WTC11 (cell line): ENCODE results near the gene IGFBP5.

Source experiments
- AFF4 ChIP-seq: sonication (generic); formaldehyde crosslinking; IDR thresholded peaks from 2 replicates; pipeline ENCODE4 v1.8.1; 2023; ENCODE audit warnings: mild to moderate bottlenecking, missing genetic modification reagents, borderline replicate concordance
- ATF1 ChIP-seq: sonication (generic); formaldehyde crosslinking; IDR thresholded peaks from 2 replicates; pipeline ENCODE4 v1.8.1; 2023; ENCODE audit warnings: mild to moderate bottlenecking, moderate library complexity, missing genetic modification reagents
- CBFB ChIP-seq: sonication (generic); formaldehyde crosslinking; IDR thresholded peaks from 2 replicates; pipeline ENCODE4 v1.8.1; 2022; ENCODE audit warnings: mild to moderate bottlenecking, low read depth, missing genetic modification reagents
- CREB1 ChIP-seq: sonication (generic); formaldehyde crosslinking; IDR thresholded peaks from 2 replicates; pipeline ENCODE4 v1.8.0; 2023; ENCODE audit warnings: mild to moderate bottlenecking, missing genetic modification reagents
- CTCF ChIP-seq: fragments of 200-600 bp; IDR thresholded peaks from 2 replicates; pipeline ENCODE4 v1.8.0; 2022; ENCODE audit warnings: antibody characterized with exemption
- MLX ChIP-seq: sonication (generic); formaldehyde crosslinking; IDR thresholded peaks from 2 replicates; pipeline ENCODE4 v1.8.1; 2023; ENCODE audit warnings: mild to moderate bottlenecking, missing genetic modification reagents, moderate library complexity
- NFATC4 ChIP-seq: fragments of 250-450 bp; sonication (Bioruptor Pico); IDR thresholded peaks from 2 replicates; pipeline ENCODE4 v1.9.0; 2021; ENCODE audit warnings: mild to moderate bottlenecking
- NR2C2 ChIP-seq: sonication (generic); formaldehyde crosslinking; IDR thresholded peaks from 2 replicates; pipeline ENCODE4 v1.8.0; 2022; ENCODE audit warnings: mild to moderate bottlenecking, missing genetic modification reagents
- SMAD3 ChIP-seq: sonication (generic); formaldehyde crosslinking; IDR thresholded peaks from 2 replicates; pipeline ENCODE4 v1.8.0; 2022; ENCODE audit warnings: missing genetic modification reagents, mild to moderate bottlenecking, borderline replicate concordance
- SOX15 ChIP-seq: fragments of 250-450 bp; sonication (Bioruptor Pico); IDR thresholded peaks from 2 replicates; pipeline ENCODE4 v1.9.0; 2021; ENCODE audit warnings: mild to moderate bottlenecking
- SP1 ChIP-seq: sonication (generic); formaldehyde crosslinking; conservative IDR thresholded peaks from 2 replicates; pipeline ENCODE4 v1.8.1; 2022; ENCODE audit warnings: missing genetic modification reagents
- USF2 ChIP-seq: sonication (generic); formaldehyde crosslinking; IDR thresholded peaks from 2 replicates; pipeline ENCODE4 v1.8.1; 2023; ENCODE audit warnings: mild to moderate bottlenecking, missing genetic modification reagents, moderate library complexity
- ZBTB21 ChIP-seq: sonication (generic); formaldehyde crosslinking; IDR thresholded peaks from 2 replicates; pipeline ENCODE4 v1.8.1; 2023; ENCODE audit warnings: mild to moderate bottlenecking, missing genetic modification reagents, borderline replicate concordance
- ZNF138 ChIP-seq: sonication (generic); formaldehyde crosslinking; conservative IDR thresholded peaks from 2 replicates; pipeline ENCODE4 v1.8.1; 2022; ENCODE audit warnings: mild to moderate bottlenecking, moderate library complexity, missing genetic modification reagents

GRCh38 chr2:216633616-216634369 is 61.6 kb downstream of the IGFBP5 start:
- TF ChIP-seq NR2C2 (CRISPR knock-in tag) (no peak), CTCF (no peak), SP1 (CRISPR knock-in tag) (no peak), NFATC4 (no peak), SMAD3 (CRISPR knock-in tag) (no peak), SOX15 (CRISPR knock-in tag) (no peak), USF2 (CRISPR knock-in tag) (no peak), CBFB (CRISPR knock-in tag) (no peak), ATF1 (CRISPR knock-in tag) (no peak), AFF4 (no peak), ZBTB21 (CRISPR knock-in tag) (no peak), CREB1 (CRISPR knock-in tag) (no peak), MLX (CRISPR knock-in tag) (no peak), ZNF138 (CRISPR knock-in tag) (no peak)
